ENCODE measurements around the gene HEY2.

GRCh38 chr6:125766641-125767040 lies 17.2 kb downstream of the HEY2 start:
- no peak for TF ChIP-seq POLR2A (IDR thresholded peaks at IDR 0.05)
- TF ChIP-seq, protein P1, sequence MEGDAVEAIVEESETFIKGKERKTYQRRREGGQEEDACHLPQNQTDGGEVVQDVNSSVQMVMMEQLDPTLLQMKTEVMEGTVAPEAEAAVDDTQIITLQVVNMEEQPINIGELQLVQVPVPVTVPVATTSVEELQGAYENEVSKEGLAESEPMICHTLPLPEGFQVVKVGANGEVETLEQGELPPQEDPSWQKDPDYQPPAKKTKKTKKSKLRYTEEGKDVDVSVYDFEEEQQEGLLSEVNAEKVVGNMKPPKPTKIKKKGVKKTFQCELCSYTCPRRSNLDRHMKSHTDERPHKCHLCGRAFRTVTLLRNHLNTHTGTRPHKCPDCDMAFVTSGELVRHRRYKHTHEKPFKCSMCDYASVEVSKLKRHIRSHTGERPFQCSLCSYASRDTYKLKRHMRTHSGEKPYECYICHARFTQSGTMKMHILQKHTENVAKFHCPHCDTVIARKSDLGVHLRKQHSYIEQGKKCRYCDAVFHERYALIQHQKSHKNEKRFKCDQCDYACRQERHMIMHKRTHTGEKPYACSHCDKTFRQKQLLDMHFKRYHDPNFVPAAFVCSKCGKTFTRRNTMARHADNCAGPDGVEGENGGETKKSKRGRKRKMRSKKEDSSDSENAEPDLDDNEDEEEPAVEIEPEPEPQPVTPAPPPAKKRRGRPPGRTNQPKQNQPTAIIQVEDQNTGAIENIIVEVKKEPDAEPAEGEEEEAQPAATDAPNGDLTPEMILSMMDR (IDR thresholded peaks at IDR 0.05) = no peak

Data from thyroid gland (tissue), 4 donors.